ENCODE data around the gene XRN1. TPM values are rescaled to one million over a fixed set of nuclear protein-coding genes. Genes with fewer than 3 reads are reported as not detected.
A peak's percentile ranks its signal among the peaks of the same experiment; 100 is the strongest.

Gene XRN1
- total and polyA plus RNA-seq, 2 donors (not counting 1 experiment from before 2014, with no cell fraction given): 19.9 to 55.7 TPM

DNA sequence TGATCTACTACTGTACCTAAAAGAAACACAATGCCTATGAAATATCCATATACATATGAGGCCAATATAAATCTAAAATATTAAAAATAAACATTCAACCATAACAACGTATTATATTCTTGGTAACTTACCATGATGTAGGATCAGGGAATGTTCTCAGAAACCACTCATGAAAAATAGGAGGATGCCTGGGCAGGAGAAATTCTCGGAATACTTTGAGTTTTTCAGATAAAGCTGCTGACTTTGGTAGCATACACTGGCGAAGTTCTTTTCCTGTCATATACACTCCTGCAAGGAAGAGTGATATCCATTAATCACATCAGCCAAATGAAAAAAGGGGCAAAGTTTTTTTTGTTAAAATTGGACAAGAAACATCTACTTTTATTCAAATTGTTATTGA, 11.3 kb upstream of the XRN1 start:
- Histone ChIP-seq H3K9me3 (ENCODE audit: control insufficient read depth, insufficient read depth, low read depth, low read length) (no peaks in the 10 kb centered on the region), H3K27me3 (ENCODE audit: control insufficient read depth, insufficient read depth, low read length) (no peaks in the 10 kb centered on the region), H3K27ac (ENCODE audit: insufficient read depth, low read length) (no peak overlapping the region), H3K79me2 (ENCODE audit: control insufficient read depth, insufficient read depth, low read length) (no peaks in the 10 kb centered on the region), H3K4me3 (replicated peaks in 1 of 4; ENCODE audit: control extremely low read depth in 1 of 4, insufficient read depth in 1 of 4, low read depth in 3 of 4, low read length in 4 of 4) (no peak overlapping the region), H3K4me2 (ENCODE audit: extremely low read depth, insufficient read depth, low read length) (no peak overlapping the region), H4K20me1 (ENCODE audit: control insufficient read depth, extremely low read depth, insufficient read depth, low read length) (no peaks in the 10 kb centered on the region), H2AFZ (ENCODE audit: low read length) (no peak overlapping the region), H3K36me3 (ENCODE audit: control insufficient read depth, insufficient read depth, low read length) (no peaks in the 10 kb centered on the region), H3K9ac (ENCODE audit: insufficient read depth, low read length) (no peak overlapping the region), H3K4me1 (ENCODE audit: control insufficient read depth, extremely low read depth, insufficient read depth, low read length) (no peaks in the 10 kb centered on the region)
- TF ChIP-seq EZH2 (IDR thresholded peaks at IDR 0.05; ENCODE audit: low read length, missing control alignments): no peak
- peak in 1 of 2 donors; percentile 18 for DNase-seq (ENCODE audit: low read depth in 2 of 2)

- Histone ChIP-seq H3K4me1 (ENCODE audit: control insufficient read depth, extremely low read depth, insufficient read depth, low read length) (peaks cover 2% of the 10 kb centered on the region), H2AFZ (ENCODE audit: low read length) (no peak overlapping the region), H4K20me1 (ENCODE audit: control insufficient read depth, extremely low read depth, insufficient read depth, low read length) (no peaks in the 10 kb centered on the region), H3K36me3 (ENCODE audit: control insufficient read depth, insufficient read depth, low read length) (no peaks in the 10 kb centered on the region), H3K79me2 (ENCODE audit: control insufficient read depth, insufficient read depth, low read length) (peaks cover 18% of the 10 kb centered on the region), H3K9ac (ENCODE audit: insufficient read depth, low read length) (no peak overlapping the region), H3K4me2 (ENCODE audit: extremely low read depth, insufficient read depth, low read length) (no peak overlapping the region), H3K27me3 (ENCODE audit: control insufficient read depth, insufficient read depth, low read length) (no peaks in the 10 kb centered on the region), H3K27ac (ENCODE audit: insufficient read depth, low read length) (no peak overlapping the region), H3K4me3 (replicated peaks in 1 of 4; ENCODE audit: control extremely low read depth in 1 of 4, insufficient read depth in 1 of 4, low read depth in 3 of 4, low read length in 4 of 4) (no peak overlapping the region), H3K9me3 (ENCODE audit: control insufficient read depth, insufficient read depth, low read depth, low read length) (no peaks in the 10 kb centered on the region)
- no peak for DNase-seq (ENCODE audit: low read depth in 2 of 2)
- TF ChIP-seq EZH2 (IDR thresholded peaks at IDR 0.05; ENCODE audit: low read length, missing control alignments): no peak
- no peak for TF ChIP-seq CTCF (conservative IDR thresholded peaks at IDR 0.05 in 1 of 2, IDR thresholded peaks at IDR 0.05 in 1 of 2; ENCODE audit: low read depth in 1 of 2, low read length in 2 of 2)
Observed at GRCh38 chr3:142450881-142451280, 3.0 kb upstream of the XRN1 start.

- TF ChIP-seq EZH2 (IDR thresholded peaks at IDR 0.05; ENCODE audit: low read length, missing control alignments): no peak
- TF ChIP-seq CTCF (conservative IDR thresholded peaks at IDR 0.05 in 1 of 2, IDR thresholded peaks at IDR 0.05 in 1 of 2; ENCODE audit: low read depth in 1 of 2, low read length in 2 of 2): no peak
- H3K4me2 ChIP-seq (ENCODE audit: extremely low read depth, insufficient read depth, low read length): no peak overlapping the region
Observed at GRCh38 chr3:142450189-142450588, 2.4 kb upstream of the XRN1 start.

More at GRCh38 chr3:142450189-142450588, 2.4 kb upstream of the XRN1 start:
- Histone ChIP-seq H3K79me2 (ENCODE audit: control insufficient read depth, insufficient read depth, low read length) (peaks cover 25% of the 10 kb centered on the region), H3K9me3 (ENCODE audit: control insufficient read depth, insufficient read depth, low read depth, low read length) (no peaks in the 10 kb centered on the region), H3K4me3 (replicated peaks in 1 of 4; ENCODE audit: control extremely low read depth in 1 of 4, insufficient read depth in 1 of 4, low read depth in 3 of 4, low read length in 4 of 4) (no peak overlapping the region), H2AFZ (ENCODE audit: low read length) (no peak overlapping the region), H4K20me1 (ENCODE audit: control insufficient read depth, extremely low read depth, insufficient read depth, low read length) (no peaks in the 10 kb centered on the region), H3K27me3 (ENCODE audit: control insufficient read depth, insufficient read depth, low read length) (no peaks in the 10 kb centered on the region), H3K36me3 (ENCODE audit: control insufficient read depth, insufficient read depth, low read length) (no peaks in the 10 kb centered on the region), H3K4me1 (ENCODE audit: control insufficient read depth, extremely low read depth, insufficient read depth, low read length) (peaks cover 6% of the 10 kb centered on the region), H3K9ac (ENCODE audit: insufficient read depth, low read length) (no peak overlapping the region), H3K27ac (ENCODE audit: insufficient read depth, low read length) (no peak overlapping the region)
- no peak for DNase-seq (ENCODE audit: low read depth in 2 of 2)
